SK-N-MC (cell line): ENCODE measurements around the gene ZMYM3.

Source experiments
- DNase-seq: peaks from one replicate; pipeline ENCODE4 v3.0.0-alpha.2; 2011; ENCODE audit warnings: low read depth, low spot score
- H3K27ac ChIP-seq: fragments of 200-600 bp; sonication (generic); 2 replicates; pipeline ENCODE4 v1.5.1; 2016; ENCODE audit warnings: mixed run types
- H3K36me3 ChIP-seq: fragments of 200-600 bp; sonication (generic); 2 replicates; pipeline ENCODE4 v1.6.1; 2017; ENCODE audit warnings: antibody characterized with exemption, low read length, mixed read lengths; ENCODE audit not compliant: insufficient read depth
- H3K4me3 ChIP-seq: fragments of 200-600 bp; sonication (generic); 2 replicates; pipeline ENCODE4 v1.5.1; 2016
- H3K9ac ChIP-seq: fragments of 200-600 bp; sonication (generic); 2 replicates; pipeline ENCODE4 v1.8.0; 2017; ENCODE audit warnings: mixed run types, mixed read lengths; ENCODE audit not compliant: insufficient read length
- H3K9me3 ChIP-seq: fragments of 200-600 bp; sonication (generic); 2 replicates; pipeline ENCODE4 v1.6.1; 2017; ENCODE audit warnings: low read depth, mild to moderate bottlenecking, antibody characterized with exemption, low read length, moderate library complexity, mixed read lengths
- EZH2 ChIP-seq: fragments of 200-600 bp; sonication (generic); IDR thresholded peaks from one replicate; pipeline ENCODE4 v1.6.1; 2017; ENCODE audit warnings: antibody characterized with exemption
- FOXP2 ChIP-seq: optimal IDR thresholded peaks from 2 replicates; pipeline ENCODE3; 2011; ENCODE audit warnings: mild to moderate bottlenecking, moderate library complexity; ENCODE audit not compliant: insufficient read depth; ENCODE audit errors: extremely low read length, control extremely low read depth
- POLR2AphosphoS5 ChIP-seq: IDR thresholded peaks from 2 replicates; pipeline ENCODE4 v1.6.1; 2012; ENCODE audit warnings: mild to moderate bottlenecking, low read depth, low read length, borderline replicate concordance

ZMYM3 gene

DNA sequence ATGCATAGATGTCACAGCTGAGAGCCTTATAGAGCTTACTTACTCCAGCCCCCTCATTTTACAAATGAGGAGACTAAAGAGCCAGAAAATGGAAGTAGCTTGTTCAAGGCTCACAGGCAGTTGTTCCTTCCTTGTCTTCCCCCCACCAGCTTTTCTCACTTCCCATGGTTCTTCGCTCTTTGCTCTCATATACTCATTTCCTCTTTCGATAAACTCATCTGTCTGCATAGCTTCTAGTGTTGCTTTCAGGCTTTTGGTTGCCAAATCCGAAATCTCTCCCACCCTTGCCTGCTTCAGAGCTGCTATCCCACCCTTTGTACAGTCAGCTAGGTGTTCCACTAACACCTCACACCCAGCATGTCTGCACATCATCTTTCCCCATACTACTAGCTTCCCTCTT lies 55.9 kb downstream of the ZMYM3 start:
- Histone ChIP-seq H3K4me3 (no peak overlapping the region), H3K36me3 (no peaks in the 10 kb centered on the region), H3K9ac (no peak overlapping the region), H3K27ac (no peak overlapping the region), H3K9me3 (no peaks in the 10 kb centered on the region)
- DNase-seq = no peak
- no peak for TF ChIP-seq POLR2AphosphoS5
- no peak for TF ChIP-seq EZH2
- TF ChIP-seq FOXP2 = no peak

GRCh38 chrX:71195964-71196649 lies 57.8 kb downstream of the ZMYM3 start:
- DNase-seq = no peak
- Histone ChIP-seq H3K9ac (no peak overlapping the region), H3K9me3 (no peaks in the 10 kb centered on the region), H3K4me3 (no peak overlapping the region), H3K36me3 (no peaks in the 10 kb centered on the region), H3K27ac (no peak overlapping the region)
- TF ChIP-seq EZH2 (no peak), POLR2AphosphoS5 (no peak), FOXP2 (no peak)

DNA sequence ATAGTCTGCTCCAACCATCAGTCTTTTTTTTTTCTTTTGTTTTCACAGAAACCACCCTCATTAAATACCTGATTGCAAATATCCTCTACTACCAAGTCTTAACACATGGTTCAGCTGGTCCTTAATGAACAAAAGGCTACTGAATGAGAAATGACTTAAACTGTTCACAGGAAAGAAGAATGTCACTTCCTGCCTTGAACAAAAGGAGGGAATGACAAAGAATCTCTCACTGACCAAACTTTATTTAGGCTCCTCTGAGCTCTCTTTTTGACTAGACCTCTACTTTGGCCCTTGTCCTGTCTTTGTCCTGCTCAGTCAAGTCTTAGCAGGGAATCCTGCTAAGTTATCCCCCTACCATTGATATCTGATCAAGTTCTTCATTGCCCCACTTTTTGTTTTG lies 62.7 kb downstream of the ZMYM3 start:
- TF ChIP-seq FOXP2 (no peak), EZH2 (no peak), POLR2AphosphoS5 (no peak)
- no peak overlapping the region for H3K4me3 ChIP-seq
- H3K27ac ChIP-seq = no peak overlapping the region
- DNase-seq = no peak
- no peaks in the 10 kb centered on the region for H3K36me3 ChIP-seq
- H3K9me3 ChIP-seq = no peaks in the 10 kb centered on the region
- no peak overlapping the region for H3K9ac ChIP-seq
